Measurements from ENCODE around the gene ZNF823.

GRCh38 chr19:11769995-11770394, 31.2 kb upstream of the ZNF823 start:
- no peak for TF ChIP-seq POLR2AphosphoS5 (IDR thresholded peaks at IDR 0.05)
- TF ChIP-seq CTCF (IDR thresholded peaks at IDR 0.05), result no peak
- TF ChIP-seq POLR2A (IDR thresholded peaks at IDR 0.05), result no peak

Data from upper lobe of left lung (tissue), 4 donors.